Nephron progenitor cell (in vitro differentiated cells): ENCODE results near the gene ZBTB20.
A peak's percentile ranks its signal among the peaks of the same experiment; 100 is the strongest.

ENCODE experiments used
- DNase-seq: peaks from one replicate; pipeline ENCODE4 v3.0.0; 2021
- H3K27ac Mint-ChIP-seq: 2 replicates; pipeline ENCODE4 v1.8.0; 2021; ENCODE audit warnings: mild to moderate bottlenecking, moderate library complexity, mixed read lengths
- H3K27me3 Mint-ChIP-seq: 2 replicates; pipeline ENCODE4 v1.8.0; 2021; ENCODE audit warnings: mild to moderate bottlenecking, low read depth, mixed read lengths; ENCODE audit not compliant: poor library complexity
- H3K36me3 Mint-ChIP-seq: 2 replicates; pipeline ENCODE4 v1.8.0; 2021; ENCODE audit warnings: low read depth, mixed read lengths
- H3K4me1 Mint-ChIP-seq: 2 replicates; pipeline ENCODE4 v1.8.0; 2021; ENCODE audit warnings: mixed read lengths
- H3K4me3 Mint-ChIP-seq: 2 replicates; pipeline ENCODE4 v1.8.0; 2021; ENCODE audit warnings: mild to moderate bottlenecking, moderate library complexity, mixed read lengths
- H3K9me3 Mint-ChIP-seq: 2 replicates; pipeline ENCODE4 v1.8.0; 2021; ENCODE audit warnings: mild to moderate bottlenecking, moderate library complexity, mixed read lengths
- TF ChIP-seq, protein P1 (sequence below): fragments of 200-600 bp; sonication (generic); IDR thresholded peaks from 2 replicates; pipeline ENCODE4 v1.5.0; 2021; ENCODE audit warnings: antibody characterized with exemption

The ZBTB20 gene

DNA sequence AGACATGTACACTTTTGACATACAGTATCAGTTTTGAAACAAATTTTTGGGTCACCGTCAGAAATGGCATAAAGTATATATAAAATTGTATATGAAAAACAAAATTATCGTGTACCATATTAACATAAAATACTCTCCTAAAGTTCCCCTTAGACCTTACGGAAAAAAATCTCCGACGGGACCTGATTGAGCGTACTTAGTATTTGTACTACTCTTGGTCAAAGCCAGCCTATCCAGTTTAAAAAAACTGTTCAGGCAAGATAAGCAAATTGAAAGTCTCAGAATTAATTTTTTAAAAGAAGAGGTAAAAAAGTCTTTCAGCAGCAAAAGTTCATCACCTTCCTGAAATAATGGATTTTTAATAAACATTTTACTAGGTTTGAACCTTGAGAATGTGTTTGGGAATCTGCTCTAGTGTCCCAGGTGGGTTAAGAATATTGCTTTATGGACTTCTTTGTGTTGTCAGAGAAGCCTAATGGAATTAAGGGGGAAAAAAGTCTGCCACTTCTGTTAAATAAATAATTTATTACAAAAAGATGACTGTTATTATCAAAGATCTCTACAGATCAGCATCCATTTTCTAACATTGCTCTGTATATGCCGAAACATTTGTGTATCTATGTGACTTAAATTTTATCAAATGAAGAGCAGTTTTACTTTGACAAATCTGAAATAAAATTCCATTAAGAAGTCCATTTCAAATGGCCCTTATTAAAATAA is 48.6 kb downstream of the ZBTB20 start:
- H3K4me3 Mint-ChIP-seq, result peak overlapping the region; percentile 79
- TF ChIP-seq, protein P1, sequence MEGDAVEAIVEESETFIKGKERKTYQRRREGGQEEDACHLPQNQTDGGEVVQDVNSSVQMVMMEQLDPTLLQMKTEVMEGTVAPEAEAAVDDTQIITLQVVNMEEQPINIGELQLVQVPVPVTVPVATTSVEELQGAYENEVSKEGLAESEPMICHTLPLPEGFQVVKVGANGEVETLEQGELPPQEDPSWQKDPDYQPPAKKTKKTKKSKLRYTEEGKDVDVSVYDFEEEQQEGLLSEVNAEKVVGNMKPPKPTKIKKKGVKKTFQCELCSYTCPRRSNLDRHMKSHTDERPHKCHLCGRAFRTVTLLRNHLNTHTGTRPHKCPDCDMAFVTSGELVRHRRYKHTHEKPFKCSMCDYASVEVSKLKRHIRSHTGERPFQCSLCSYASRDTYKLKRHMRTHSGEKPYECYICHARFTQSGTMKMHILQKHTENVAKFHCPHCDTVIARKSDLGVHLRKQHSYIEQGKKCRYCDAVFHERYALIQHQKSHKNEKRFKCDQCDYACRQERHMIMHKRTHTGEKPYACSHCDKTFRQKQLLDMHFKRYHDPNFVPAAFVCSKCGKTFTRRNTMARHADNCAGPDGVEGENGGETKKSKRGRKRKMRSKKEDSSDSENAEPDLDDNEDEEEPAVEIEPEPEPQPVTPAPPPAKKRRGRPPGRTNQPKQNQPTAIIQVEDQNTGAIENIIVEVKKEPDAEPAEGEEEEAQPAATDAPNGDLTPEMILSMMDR, result no peak
- DNase-seq, result no peak
- peaks cover 6% of the 10 kb centered on the region for H3K36me3 Mint-ChIP-seq
- peaks cover 5% of the 10 kb centered on the region for H3K9me3 Mint-ChIP-seq
- H3K27ac Mint-ChIP-seq, result no peak overlapping the region
- H3K27me3 Mint-ChIP-seq, result no peaks in the 10 kb centered on the region
- peaks cover 25% of the 10 kb centered on the region for H3K4me1 Mint-ChIP-seq

DNA sequence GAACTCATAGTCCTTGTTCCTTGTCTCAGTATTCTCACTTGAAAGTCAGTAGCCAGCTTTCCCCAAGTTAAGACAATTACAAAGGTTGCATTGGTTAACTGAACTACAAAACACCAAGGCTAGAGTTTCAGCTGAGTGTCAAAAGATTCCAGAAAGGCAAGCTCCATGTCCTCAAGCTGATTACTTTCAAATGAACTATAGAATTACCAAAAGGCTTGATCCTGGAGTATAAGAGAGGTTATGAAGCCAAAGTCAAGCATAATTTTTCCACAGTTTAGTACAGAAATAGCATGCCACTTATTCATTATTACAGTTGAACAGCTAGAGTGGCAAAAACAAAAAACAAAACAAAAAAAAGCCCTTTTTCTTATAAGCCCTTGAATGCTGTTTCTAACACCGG is 51.9 kb downstream of the ZBTB20 start:
- H3K27me3 Mint-ChIP-seq, result no peaks in the 10 kb centered on the region
- no peaks in the 10 kb centered on the region for H3K9me3 Mint-ChIP-seq
- H3K36me3 Mint-ChIP-seq, result no peaks in the 10 kb centered on the region
- H3K4me3 Mint-ChIP-seq, result no peak overlapping the region
- TF ChIP-seq, protein P1, result no peak
- H3K4me1 Mint-ChIP-seq, result peaks cover 12% of the 10 kb centered on the region
- H3K27ac Mint-ChIP-seq, result no peak overlapping the region
- no peak for DNase-seq

DNA sequence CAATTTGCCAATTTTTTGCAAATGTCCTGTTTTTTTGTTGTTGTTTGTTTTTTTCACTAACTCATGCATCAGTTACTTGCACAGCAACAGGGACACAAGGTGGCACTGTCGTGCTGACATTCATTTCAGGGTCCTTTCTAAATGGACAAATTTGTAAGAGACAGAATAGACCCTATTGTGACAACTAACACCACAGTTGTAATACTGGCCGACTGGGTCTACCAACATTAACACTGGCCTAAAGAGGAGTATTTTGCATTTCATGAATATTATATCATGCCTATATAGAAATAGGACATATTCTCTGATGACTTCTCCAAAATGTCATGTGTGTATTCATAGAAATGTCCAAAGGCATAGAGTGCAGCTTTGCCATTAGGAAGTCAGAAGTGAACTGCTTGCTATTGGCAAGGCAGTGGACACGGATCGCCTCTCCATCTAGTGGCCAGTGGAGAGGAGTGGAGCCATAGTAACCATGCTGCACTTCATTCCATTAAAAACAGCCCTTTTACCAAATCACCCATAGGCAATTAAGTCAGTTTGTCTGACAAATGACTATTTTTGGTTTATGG is 54.8 kb downstream of the ZBTB20 start:
- TF ChIP-seq, protein P1, result peak; percentile 60
- no peak overlapping the region for H3K4me3 Mint-ChIP-seq
- no peaks in the 10 kb centered on the region for H3K4me1 Mint-ChIP-seq
- H3K27ac Mint-ChIP-seq, result no peak overlapping the region
- no peaks in the 10 kb centered on the region for H3K27me3 Mint-ChIP-seq
- H3K36me3 Mint-ChIP-seq, result no peaks in the 10 kb centered on the region
- DNase-seq, result peak; percentile 38
- H3K9me3 Mint-ChIP-seq, result no peaks in the 10 kb centered on the region

DNA sequence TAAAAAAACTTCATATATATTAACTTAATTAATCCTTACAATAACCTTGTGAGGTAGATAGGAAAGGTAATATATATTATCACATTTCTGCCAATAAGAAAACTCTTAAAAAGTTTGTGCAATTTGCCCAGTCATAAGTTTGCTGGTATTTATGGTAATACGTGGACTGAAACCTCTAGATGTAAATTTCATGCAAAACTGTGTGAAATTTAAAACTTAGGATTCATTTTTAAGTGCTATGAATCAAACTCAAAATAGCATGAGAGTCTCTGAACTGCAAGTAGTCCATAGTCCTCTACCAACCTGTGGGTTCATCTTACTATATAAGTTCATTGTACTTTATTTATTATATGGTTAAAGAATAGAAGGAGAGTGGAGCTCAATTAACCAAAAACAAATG is 56.4 kb downstream of the ZBTB20 start:
- H3K27ac Mint-ChIP-seq, result no peak overlapping the region
- no peak overlapping the region for H3K4me3 Mint-ChIP-seq
- no peaks in the 10 kb centered on the region for H3K36me3 Mint-ChIP-seq
- TF ChIP-seq, protein P1, result no peak
- H3K27me3 Mint-ChIP-seq, result no peaks in the 10 kb centered on the region
- DNase-seq, result no peak
- no peaks in the 10 kb centered on the region for H3K9me3 Mint-ChIP-seq
- H3K4me1 Mint-ChIP-seq, result no peaks in the 10 kb centered on the region

DNA sequence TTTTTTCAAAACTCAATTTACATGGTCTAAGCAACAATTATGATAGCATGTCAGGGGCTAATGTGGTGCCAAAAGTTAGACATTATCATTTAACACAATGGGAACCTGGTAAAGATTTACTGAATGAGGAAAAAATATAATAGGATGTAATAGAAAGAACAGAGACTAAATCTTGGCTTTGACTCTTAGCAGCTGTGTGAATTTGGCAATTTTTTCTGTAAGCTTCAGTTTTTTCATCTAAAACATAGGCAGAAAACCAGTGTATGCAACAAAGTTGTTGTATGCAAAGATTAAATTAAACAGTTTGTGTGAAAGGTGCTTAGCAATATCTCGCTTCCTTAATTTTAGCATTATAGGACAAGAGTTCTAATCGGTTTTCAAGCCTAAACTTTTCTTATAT is 57.6 kb downstream of the ZBTB20 start:
- Mint-ChIP-seq H3K36me3 (no peaks in the 10 kb centered on the region), H3K9me3 (no peaks in the 10 kb centered on the region), H3K27me3 (no peaks in the 10 kb centered on the region), H3K4me3 (no peak overlapping the region), H3K27ac (no peak overlapping the region), H3K4me1 (peaks cover 5% of the 10 kb centered on the region)
- DNase-seq, result no peak
- TF ChIP-seq, protein P1, result no peak

DNA sequence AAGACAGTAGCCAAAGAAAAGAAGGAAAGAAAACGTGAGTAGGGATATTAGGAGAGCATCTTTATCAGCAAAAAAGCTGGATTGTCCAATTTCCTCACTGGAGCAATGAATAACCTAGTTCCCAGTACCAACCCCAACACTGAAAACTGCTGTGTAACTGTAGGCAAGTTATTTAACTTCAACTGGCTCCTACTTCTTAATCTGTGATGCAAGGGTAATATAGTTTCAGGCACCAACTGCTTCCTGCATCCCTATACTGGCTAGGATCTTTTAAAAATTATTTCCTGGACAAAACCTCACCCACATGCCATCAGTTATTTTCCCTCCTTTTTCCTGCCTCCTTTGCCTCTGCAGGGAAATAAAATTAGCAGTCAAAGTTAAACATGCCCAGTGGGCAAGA is 59.6 kb downstream of the ZBTB20 start:
- no peak overlapping the region for H3K27ac Mint-ChIP-seq
- H3K27me3 Mint-ChIP-seq, result no peaks in the 10 kb centered on the region
- H3K36me3 Mint-ChIP-seq, result no peaks in the 10 kb centered on the region
- no peak for DNase-seq
- H3K4me3 Mint-ChIP-seq, result no peak overlapping the region
- H3K9me3 Mint-ChIP-seq, result no peaks in the 10 kb centered on the region
- peaks cover 5% of the 10 kb centered on the region for H3K4me1 Mint-ChIP-seq
- TF ChIP-seq, protein P1, result no peak
